Activated T-helper 9 cell treated with anti-CD3 and anti-CD28 coated beads, Interleukin-2, amount 50 U/mL, for 16 hours (primary cell): ENCODE results near the gene TXNIP.

Experiments used
- DNase-seq: peaks from one replicate; pipeline ENCODE4 v3.0.0-alpha.2; 2020; ENCODE audit warnings: low read depth

Gene TXNIP

GRCh38 chr1:145963265-145964019, 32.9 kb downstream of the TXNIP start:
- DNase-seq = no peak

- DNase-seq = no peak
These were observed 33.9 kb downstream of the TXNIP start for GRCh38 chr1:145962157-145963102.

- DNase-seq = peak; percentile 48
These were observed 34.8 kb downstream of the TXNIP start for GRCh38 chr1:145961425-145962156.

- DNase-seq = no peak
These were observed 35.3 kb downstream of the TXNIP start for GRCh38 chr1:145961109-145961424.

- peak; percentile 32 for DNase-seq
These were observed 35.8 kb downstream of the TXNIP start for GRCh38 chr1:145960468-145961108.

- DNase-seq = no peak
These were observed 36.4 kb downstream of the TXNIP start for GRCh38 chr1:145959957-145960467.

GRCh38 chr1:145959333-145959732, 37.0 kb downstream of the TXNIP start:
- no peak for DNase-seq

GRCh38 chr1:145958734-145959133, 37.6 kb downstream of the TXNIP start:
- no peak for DNase-seq

GRCh38 chr1:145957443-145958319, 38.7 kb downstream of the TXNIP start, which contains the start of gene LIX1L:
Gene LIX1L (minus strand): TSS chr1:145958017. CDS start chr1:145957927, 90 bp downstream.
- DNase-seq = peak; percentile 91

GRCh38 chr1:145956781-145957442, 39.5 kb downstream of the TXNIP start:
- no peak for DNase-seq

- DNase-seq = no peak
These were observed 40.0 kb downstream of the TXNIP start for GRCh38 chr1:145956361-145956760.

GRCh38 chr1:145955436-145955835, 40.9 kb downstream of the TXNIP start:
- no peak for DNase-seq

GRCh38 chr1:145953861-145954260, 42.5 kb downstream of the TXNIP start:
- no peak for DNase-seq

- no peak for DNase-seq
These were observed 43.5 kb downstream of the TXNIP start for GRCh38 chr1:145952903-145953302.

GRCh38 chr1:145951526-145951925, 44.9 kb downstream of the TXNIP start:
- DNase-seq = no peak

- no peak for DNase-seq
These were observed 47.2 kb downstream of the TXNIP start for GRCh38 chr1:145949219-145949618.

GRCh38 chr1:145947551-145947950, 48.8 kb downstream of the TXNIP start:
- no peak for DNase-seq

- no peak for DNase-seq
These were observed 49.8 kb downstream of the TXNIP start for GRCh38 chr1:145946477-145946986.

GRCh38 chr1:145944532-145944931, 51.8 kb downstream of the TXNIP start:
- DNase-seq = no peak

- DNase-seq = no peak
These were observed 53.5 kb downstream of the TXNIP start for GRCh38 chr1:145942871-145943270.
